IPS-15b (cell line): ENCODE results near the gene MTERF2.

Source experiments
- H3K27me3 ChIP-seq: one replicate; pipeline ENCODE4 v1.6.1; 2013; ENCODE audit warnings: low read length; ENCODE audit not compliant: control insufficient read depth, insufficient read depth
- H3K36me3 ChIP-seq: one replicate; pipeline ENCODE4 v1.6.1; 2013; ENCODE audit warnings: low read length; ENCODE audit not compliant: control insufficient read depth, insufficient read depth
- H3K4me1 ChIP-seq: one replicate; pipeline ENCODE4 v1.6.1; 2013; ENCODE audit warnings: mild to moderate bottlenecking, low read length; ENCODE audit not compliant: control insufficient read depth, insufficient read depth
- H3K4me3 ChIP-seq: one replicate; pipeline ENCODE4 v1.5.1; 2013; ENCODE audit warnings: low read depth, low read length
- H3K9ac ChIP-seq: one replicate; pipeline ENCODE4 v1.6.1; 2013; ENCODE audit warnings: low read depth, mild to moderate bottlenecking, low read length
- H3K9me3 ChIP-seq: one replicate; pipeline ENCODE4 v1.6.1; 2013; ENCODE audit warnings: mild to moderate bottlenecking, low read length; ENCODE audit not compliant: control insufficient read depth, insufficient read depth

The MTERF2 gene

GRCh38 chr12:106964526-106964925, 22.4 kb downstream of the MTERF2 start:
- Histone ChIP-seq H3K4me3 (no peak overlapping the region), H3K27me3 (no peaks in the 10 kb centered on the region), H3K4me1 (no peaks in the 10 kb centered on the region), H3K9ac (no peak overlapping the region), H3K9me3 (no peaks in the 10 kb centered on the region), H3K36me3 (no peaks in the 10 kb centered on the region)

- no peaks in the 10 kb centered on the region for H3K36me3 ChIP-seq
- H3K9me3 ChIP-seq = no peaks in the 10 kb centered on the region
- no peak overlapping the region for H3K9ac ChIP-seq
- H3K4me3 ChIP-seq = no peak overlapping the region
- no peaks in the 10 kb centered on the region for H3K4me1 ChIP-seq
- no peaks in the 10 kb centered on the region for H3K27me3 ChIP-seq
Observed at GRCh38 chr12:106962286-106962685, 24.7 kb downstream of the MTERF2 start.

GRCh38 chr12:106960443-106960842, 26.5 kb downstream of the MTERF2 start:
- no peaks in the 10 kb centered on the region for H3K9me3 ChIP-seq
- no peak overlapping the region for H3K9ac ChIP-seq
- no peaks in the 10 kb centered on the region for H3K4me1 ChIP-seq
- no peaks in the 10 kb centered on the region for H3K27me3 ChIP-seq
- H3K36me3 ChIP-seq = no peaks in the 10 kb centered on the region
- no peak overlapping the region for H3K4me3 ChIP-seq

- H3K9ac ChIP-seq = no peak overlapping the region
- H3K36me3 ChIP-seq = no peaks in the 10 kb centered on the region
- peak overlapping the region; percentile 97 for H3K4me3 ChIP-seq
Observed at GRCh38 chr12:106957583-106957982, 29.4 kb downstream of the MTERF2 start.

GRCh38 chr12:106956048-106956578, 30.8 kb downstream of the MTERF2 start:
- Histone ChIP-seq H3K9me3 (no peaks in the 10 kb centered on the region), H3K36me3 (no peaks in the 10 kb centered on the region), H3K9ac (peak overlapping the region; percentile 88), H3K27me3 (peaks cover 18% of the 10 kb centered on the region), H3K4me3 (peak overlapping the region; percentile 97), H3K4me1 (no peaks in the 10 kb centered on the region)

More at GRCh38 chr12:106957583-106957982, 29.4 kb downstream of the MTERF2 start:
- Histone ChIP-seq H3K9me3 (no peaks in the 10 kb centered on the region), H3K27me3 (peaks cover 13% of the 10 kb centered on the region), H3K4me1 (no peaks in the 10 kb centered on the region)

- Histone ChIP-seq H3K27me3 (peaks cover 18% of the 10 kb centered on the region), H3K36me3 (no peaks in the 10 kb centered on the region), H3K4me1 (no peaks in the 10 kb centered on the region), H3K4me3 (peak within 1 kb of the TSS; percentile 97), H3K9me3 (no peaks in the 10 kb centered on the region), H3K9ac (peak within 1 kb of the TSS; percentile 88)
Observed at GRCh38 chr12:106955377-106956047, 31.4 kb downstream of the MTERF2 start, which contains the start of gene TMEM263. TSS of gene TMEM263 (plus strand) at chr12:106955907. CDS start at chr12:106967117, 11,210 bp downstream.

- Histone ChIP-seq H3K9me3 (no peaks in the 10 kb centered on the region), H3K9ac (no peak overlapping the region), H3K27me3 (peaks cover 18% of the 10 kb centered on the region), H3K4me1 (no peaks in the 10 kb centered on the region), H3K4me3 (peak overlapping the region; percentile 97), H3K36me3 (no peaks in the 10 kb centered on the region)
Observed at GRCh38 chr12:106954462-106955376, 32.2 kb downstream of the MTERF2 start.

- Histone ChIP-seq H3K4me1 (no peaks in the 10 kb centered on the region), H3K4me3 (no peak overlapping the region), H3K9me3 (no peaks in the 10 kb centered on the region), H3K36me3 (no peaks in the 10 kb centered on the region), H3K9ac (no peak overlapping the region), H3K27me3 (peaks cover 18% of the 10 kb centered on the region)
Observed at GRCh38 chr12:106953352-106954250, 33.3 kb downstream of the MTERF2 start.

- Histone ChIP-seq H3K4me3 (no peak overlapping the region), H3K4me1 (no peaks in the 10 kb centered on the region), H3K9me3 (no peaks in the 10 kb centered on the region)
Observed at GRCh38 chr12:106950591-106950990, 36.4 kb downstream of the MTERF2 start.

GRCh38 chr12:106947461-106947860, 39.5 kb downstream of the MTERF2 start:
- Histone ChIP-seq H3K9ac (no peak overlapping the region), H3K9me3 (no peaks in the 10 kb centered on the region), H3K27me3 (peaks cover 5% of the 10 kb centered on the region), H3K4me3 (no peak overlapping the region), H3K36me3 (no peaks in the 10 kb centered on the region), H3K4me1 (no peaks in the 10 kb centered on the region)

More at GRCh38 chr12:106950591-106950990, 36.4 kb downstream of the MTERF2 start:
- Histone ChIP-seq H3K9ac (no peak overlapping the region), H3K36me3 (no peaks in the 10 kb centered on the region), H3K27me3 (peaks cover 18% of the 10 kb centered on the region)

GRCh38 chr12:106945261-106945851, 41.6 kb downstream of the MTERF2 start:
- Histone ChIP-seq H3K4me3 (no peak overlapping the region), H3K9ac (no peak overlapping the region), H3K27me3 (no peaks in the 10 kb centered on the region), H3K9me3 (no peaks in the 10 kb centered on the region), H3K4me1 (no peaks in the 10 kb centered on the region), H3K36me3 (no peaks in the 10 kb centered on the region)
